HepG2 (cell line): ENCODE results near the gene APOA1. TPM values are rescaled to one million over a fixed set of nuclear protein-coding genes. Genes with fewer than 3 reads are reported as not detected.

Experiments used
- ATAC-seq: fragments of 200-7000 bp; cut with Tn5 transposase; 3 replicates; pipeline ENCODE4 v1.9.1; 2020; ENCODE audit warnings: mild to moderate bottlenecking, moderate library complexity
- BruUV-seq: library from RNA; stranded (reverse); fragments of 400-500 nt; replicated peaks from 2 replicates; lab custom pipeline; 2021; lab: Mats Ljungman, UMichigan
- CTCF ChIA-PET: fragments of 300-600 bp; formaldehyde crosslinking; extraction: SDS; loops from one replicate; lab custom pipeline; 2021; ENCODE audit warnings: low total read pairs, inconsistent platforms, low intra/inter-chr PET ratio; lab: Yijun Ruan, JAX
- POLR2A ChIA-PET: fragments of 350-600 bp; sonication (Branson Sonifier 250); formaldehyde crosslinking; loops from one replicate; lab custom pipeline; 2020; ENCODE audit warnings: antibody characterized with exemption, inconsistent platforms; lab: Yijun Ruan, JAX
- DNase-seq: peaks from one replicate; pipeline ENCODE4 v3.0.0-alpha.2; 2015; ENCODE audit warnings: low spot score
- FAIRE-seq: peaks from 3 replicates; lab custom pipeline; 2011; peaks lifted over from hg19 to GRCh38; lab: Jason Lieb, UNC
- H2AFZ ChIP-seq: one replicate; pipeline ENCODE4 v1.6.1; 2011; ENCODE audit warnings: low read length, inconsistent platforms
- H3K27ac ChIP-seq: fragments of 300-600 bp; 3 replicates; pipeline ENCODE4 v1.8.0; 2011; ENCODE audit warnings: mixed run types, mild to moderate bottlenecking, mixed read lengths, low read length, inconsistent platforms; ENCODE audit not compliant: insufficient read depth; ENCODE audit errors: extremely low read length
- H3K27me3 ChIP-seq, 2 experiments: fragments of 200-600 bp in 1 of 2; 2 replicates in 1 of 2; 3 replicates in 1 of 2; pipeline versions ENCODE4 v1.6.0 to v1.8.0; 2011; ENCODE audit warnings: low read length in 2 of 2, mild to moderate bottlenecking in 2 of 2, moderate library complexity in 2 of 2, inconsistent platforms in 1 of 2; ENCODE audit not compliant: insufficient read depth in 2 of 2, control insufficient read depth in 1 of 2
- H3K36me3 ChIP-seq, 2 experiments: fragments of 200-600 bp in 1 of 2; replicated peaks in 1 of 2; 2 replicates in 1 of 2; 3 replicates in 1 of 2; pipeline versions ENCODE4 v1.5.1 to v1.8.0; 2011; ENCODE audit warnings: low read length in 2 of 2, inconsistent platforms in 1 of 2; ENCODE audit not compliant: insufficient read depth in 2 of 2, control insufficient read depth in 1 of 2
- H3K4me1 ChIP-seq: 2 replicates; pipeline ENCODE4 v1.5.1; 2012; ENCODE audit warnings: low read length, inconsistent platforms; ENCODE audit not compliant: insufficient read depth
- H3K4me2 ChIP-seq: 2 replicates; pipeline ENCODE4 v1.6.0; 2011; ENCODE audit warnings: low read depth, low read length, inconsistent platforms
- H3K4me3 ChIP-seq, 3 experiments: fragments of 200-600 bp in 1 of 3; sonication (generic), shearing (Covaris generic) in 1 of 3; replicated peaks in 1 of 3; 2 replicates each; pipeline ENCODE4 v1.5.1; 2011 to 2016; ENCODE audit warnings: low read length in 3 of 3, inconsistent platforms in 2 of 3, low read depth in 2 of 3, mild to moderate bottlenecking in 2 of 3, control low read depth in 1 of 3, mixed read lengths in 1 of 3; ENCODE audit not compliant: insufficient read depth in 1 of 3
- H3K79me2 ChIP-seq: one replicate; pipeline ENCODE4 v1.6.1; 2011; ENCODE audit warnings: low read length, inconsistent platforms; ENCODE audit not compliant: insufficient read depth
- H3K9ac ChIP-seq: 2 replicates; pipeline ENCODE4 v1.6.0; 2011; ENCODE audit warnings: mild to moderate bottlenecking, low read depth, low read length, inconsistent platforms; ENCODE audit not compliant: insufficient read depth
- H3K9me3 ChIP-seq: 2 replicates; pipeline ENCODE4 v1.5.1; 2012; ENCODE audit warnings: mild to moderate bottlenecking, low read length
- H4K20me1 ChIP-seq: 2 replicates; pipeline ENCODE4 v1.6.0; 2011; ENCODE audit warnings: inconsistent platforms, mild to moderate bottlenecking, low read length, moderate library complexity; ENCODE audit not compliant: insufficient read depth
- FOXJ3 ChIP-seq: sonication (generic); formaldehyde crosslinking; IDR thresholded peaks from 2 replicates; pipeline ENCODE4 v1.4.0; 2020; ENCODE audit warnings: missing genetic modification reagents, mild to moderate bottlenecking, borderline replicate concordance
- FOXO1 ChIP-seq: sonication (generic); formaldehyde crosslinking; IDR thresholded peaks from 2 replicates; pipeline ENCODE4 v1.4.0; 2020; ENCODE audit warnings: missing genetic modification reagents
- GTF3A ChIP-seq: sonication (generic); formaldehyde crosslinking; conservative IDR thresholded peaks from 2 replicates; pipeline ENCODE4 v1.4.0; 2020; ENCODE audit warnings: mild to moderate bottlenecking, missing genetic modification reagents
- KDM3A ChIP-seq: IDR thresholded peaks from 2 replicates; pipeline ENCODE4 v1.6.1; 2018; ENCODE audit warnings: low read depth, missing compliant biosample characterization
- KLF13 ChIP-seq: sonication (generic); formaldehyde crosslinking; IDR thresholded peaks from 2 replicates; pipeline ENCODE4 v1.4.0; 2020; ENCODE audit warnings: mild to moderate bottlenecking, missing genetic modification reagents
- LCORL ChIP-seq, 2 experiments: fragments of 450-650 bp in 1 of 2; sonication (generic) in 1 of 2; formaldehyde crosslinking in 1 of 2; IDR thresholded peaks; 2 replicates each; pipeline versions ENCODE4 v1.5.0 to v1.6.1; 2017 to 2020; ENCODE audit warnings: antibody characterized with exemption in 1 of 2, missing genetic modification reagents in 1 of 2
- MEIS1 ChIP-seq: sonication (generic); formaldehyde crosslinking; IDR thresholded peaks from 2 replicates; pipeline ENCODE4 v1.9.0; 2021; ENCODE audit warnings: mild to moderate bottlenecking, missing genetic modification reagents, moderate library complexity, borderline replicate concordance
- NFIB ChIP-seq: sonication (generic); formaldehyde crosslinking; IDR thresholded peaks from 2 replicates; pipeline ENCODE4 v1.9.0; 2021; ENCODE audit warnings: missing genetic modification reagents, mild to moderate bottlenecking, borderline replicate concordance
- NFKBIZ ChIP-seq: IDR thresholded peaks from 2 replicates; pipeline ENCODE4 v1.6.1; 2018; ENCODE audit warnings: missing genetic modification reagents, missing compliant biosample characterization
- NR2F2 ChIP-seq: IDR thresholded peaks from 2 replicates; pipeline ENCODE4 v1.6.1; 2012; ENCODE audit warnings: low read depth, inconsistent platforms, borderline replicate concordance
- PAX8 ChIP-seq: sonication (generic); formaldehyde crosslinking; IDR thresholded peaks from 2 replicates; pipeline ENCODE4 v1.8.0; 2022; ENCODE audit warnings: mild to moderate bottlenecking, missing genetic modification reagents, borderline replicate concordance
- SIN3B ChIP-seq: fragments of 150-350 bp; IDR thresholded peaks from 2 replicates; pipeline ENCODE4 v1.6.1; 2014; ENCODE audit warnings: low read length
- THAP7 ChIP-seq: sonication (generic); formaldehyde crosslinking; IDR thresholded peaks from 2 replicates; pipeline ENCODE4 v1.8.1; 2023; ENCODE audit warnings: mild to moderate bottlenecking, missing genetic modification reagents
- ZFAT ChIP-seq: sonication (generic); formaldehyde crosslinking; conservative IDR thresholded peaks from 2 replicates; pipeline ENCODE4 v1.8.1; 2023; ENCODE audit warnings: missing genetic modification reagents, inconsistent platforms
- ZKSCAN1 ChIP-seq: fragments of 150-350 bp; IDR thresholded peaks from 2 replicates; pipeline ENCODE4 v1.6.1; 2014; ENCODE audit warnings: low read length
- ZNF230 ChIP-seq: sonication (generic); formaldehyde crosslinking; IDR thresholded peaks from 2 replicates; pipeline ENCODE4 v1.4.0; 2020; ENCODE audit warnings: mild to moderate bottlenecking, missing genetic modification reagents
- ZNF343 ChIP-seq: sonication (generic); formaldehyde crosslinking; IDR thresholded peaks from 2 replicates; pipeline ENCODE4 v1.4.0; 2020; ENCODE audit warnings: mild to moderate bottlenecking, missing genetic modification reagents
- WGBS: methylation state at CpG from one replicate; pipeline ENCODE4 v1.1.6; 2017; ENCODE audit warnings: low lambda C conversion rate; 5-methylcytosine and 5-hydroxymethylcytosine counted together
- in situ Hi-C: cut with HindIII; loops from 2 replicates; pipeline ENCODE4 v1.10.0; 2017; ENCODE audit warnings: low pct_unique_long_range_greater_than_20kb; ENCODE audit not compliant: extremely low pct_ligation_motif_present
- intact Hi-C: fragments of 100-400 bp; cut with micrococcal nuclease; formaldehyde crosslinking; loops from one replicate; pipeline ENCODE4 v1.10.0; 2022; ENCODE audit not compliant: unreplicated experiment
- polyA plus RNA-seq, 8 experiments: library from polyadenylated mRNA; depleted of rRNA in 3 of 8; stranded (reverse) in 7 of 8; unstranded in 1 of 8; fragments of >200 nt; fragmentation: Illumina TruSeq in 4 of 8; extraction: Trizol in 4 of 8; gene quantifications; 2 replicates each; pipeline versions ENCODE4 v1.2.1 to v1.2.3, GENCODE V29; 2011 to 2016; ENCODE audit warnings: low read depth in 4 of 8, missing spikeins in 1 of 8, mixed read lengths in 1 of 8; ENCODE audit not compliant: insufficient read depth in 1 of 8
- total RNA-seq, 5 experiments: library from RNA; depleted of rRNA; stranded (reverse); fragments of >200 nt; fragmentation: Illumina TruSeq; extraction: Trizol; gene quantifications; 2 replicates each; pipeline ENCODE4 v1.2.3, GENCODE V29; 2016; ENCODE audit warnings: low read depth in 1 of 5
- TF ChIP-seq, protein P1 (sequence below): sonication (generic); formaldehyde crosslinking; IDR thresholded peaks from 2 replicates; pipeline ENCODE4 v1.4.0; 2020; ENCODE audit warnings: missing genetic modification reagents, mild to moderate bottlenecking, borderline replicate concordance
- TF ChIP-seq, protein P2 (sequence below): sonication (generic); formaldehyde crosslinking; IDR thresholded peaks from 2 replicates; pipeline ENCODE4 v1.8.0; 2023; ENCODE audit warnings: mild to moderate bottlenecking, missing genetic modification reagents
- TF ChIP-seq, protein P3 (sequence below): sonication (generic); formaldehyde crosslinking; IDR thresholded peaks from 2 replicates; pipeline ENCODE4 v1.5.0; 2020; ENCODE audit warnings: missing genetic modification reagents

The APOA1 gene
- total and polyA plus RNA-seq, 2 of the 13 experiments (the other 11 are each of a cell fraction or from before 2014, with no cell fraction given): 1,973 to 5,485 TPM

- TF ChIP-seq, protein P1, sequence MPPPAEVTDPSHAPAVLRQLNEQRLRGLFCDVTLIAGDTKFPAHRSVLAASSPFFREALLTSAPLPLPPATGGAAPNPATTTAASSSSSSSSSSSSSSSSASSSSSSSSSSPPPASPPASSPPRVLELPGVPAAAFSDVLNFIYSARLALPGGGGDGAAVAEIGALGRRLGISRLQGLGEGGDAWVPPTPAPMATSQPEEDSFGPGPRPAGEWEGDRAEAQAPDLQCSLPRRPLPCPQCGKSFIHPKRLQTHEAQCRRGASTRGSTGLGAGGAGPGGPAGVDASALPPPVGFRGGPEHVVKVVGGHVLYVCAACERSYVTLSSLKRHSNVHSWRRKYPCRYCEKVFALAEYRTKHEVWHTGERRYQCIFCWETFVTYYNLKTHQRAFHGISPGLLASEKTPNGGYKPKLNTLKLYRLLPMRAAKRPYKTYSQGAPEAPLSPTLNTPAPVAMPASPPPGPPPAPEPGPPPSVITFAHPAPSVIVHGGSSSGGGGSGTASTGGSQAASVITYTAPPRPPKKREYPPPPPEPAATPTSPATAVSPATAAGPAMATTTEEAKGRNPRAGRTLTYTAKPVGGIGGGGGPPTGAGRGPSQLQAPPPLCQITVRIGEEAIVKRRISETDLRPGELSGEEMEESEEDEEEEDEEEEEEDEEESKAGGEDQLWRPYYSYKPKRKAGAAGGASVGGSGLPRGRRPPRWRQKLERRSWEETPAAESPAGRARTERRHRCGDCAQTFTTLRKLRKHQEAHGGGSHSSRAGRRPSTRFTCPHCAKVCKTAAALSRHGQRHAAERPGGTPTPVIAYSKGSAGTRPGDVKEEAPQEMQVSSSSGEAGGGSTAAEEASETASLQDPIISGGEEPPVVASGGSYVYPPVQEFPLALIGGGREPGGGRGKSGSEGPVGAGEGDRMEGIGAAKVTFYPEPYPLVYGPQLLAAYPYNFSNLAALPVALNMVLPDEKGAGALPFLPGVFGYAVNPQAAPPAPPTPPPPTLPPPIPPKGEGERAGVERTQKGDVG (CRISPR knock-in tag): no peak
- TF ChIP-seq LCORL (IDR thresholded peaks at IDR 0.05): no peak
- TF ChIP-seq LCORL (CRISPR knock-in tag; IDR thresholded peaks at IDR 0.05): no peak
- no peak for TF ChIP-seq ZNF230 (CRISPR knock-in tag)
- TF ChIP-seq MEIS1 (CRISPR knock-in tag): no peak
- TF ChIP-seq NFIB (CRISPR knock-in tag): no peak
- TF ChIP-seq KLF13: no peak
- TF ChIP-seq ZFAT: no peak
- no peak for TF ChIP-seq SIN3B
- TF ChIP-seq THAP7 (CRISPR knock-in tag): no peak
Measured at GRCh38 chr11:116857936-116858335, 20.5 kb upstream of the APOA1 start (continued).

- ChIA-PET CTCF (no interaction called here), POLR2A (interaction anchor here (1.3 kb wide), 1 partner anchor 21 kb away, joined by 4 read pairs; no protein-coding TSS in a partner anchor)
- peaks cover 11 to 51% of the 10 kb centered on the region in 2 experiments for H3K36me3 ChIP-seq
- ATAC-seq (no peak), DNase-seq (no peak), FAIRE-seq (no peak)
- BruUV-seq: no TSS peak
- no peaks in the 10 kb centered on the region for H3K4me1 ChIP-seq
- no peak overlapping the region for H3K4me3 ChIP-seq
- intact Hi-C loops: no loop called here
- H3K9ac ChIP-seq: no peak overlapping the region
- no peak overlapping the region for H2AFZ ChIP-seq
- H3K27ac ChIP-seq: no peak overlapping the region
- H3K27me3 ChIP-seq: no peaks in the 10 kb centered on the region
- no peaks in the 10 kb centered on the region for H3K79me2 ChIP-seq
- in situ Hi-C loops: no loop called here
- H4K20me1 ChIP-seq: no peaks in the 10 kb centered on the region
- WGBS: 98% methylated on average over 2 of the region's 2 CpGs
- H3K9me3 ChIP-seq: no peaks in the 10 kb centered on the region
- no peak overlapping the region for H3K4me2 ChIP-seq
- TF ChIP-seq NFKBIZ (CRISPR knock-in tag) (no peak), ZKSCAN1 (no peak), GTF3A (CRISPR knock-in tag) (no peak), ZNF343 (no peak), KDM3A (CRISPR knock-in tag) (no peak), FOXO1 (CRISPR knock-in tag) (no peak), FOXJ3 (no peak), PAX8 (CRISPR knock-in tag) (no peak), NR2F2 (no peak)
- TF ChIP-seq, protein P2, sequence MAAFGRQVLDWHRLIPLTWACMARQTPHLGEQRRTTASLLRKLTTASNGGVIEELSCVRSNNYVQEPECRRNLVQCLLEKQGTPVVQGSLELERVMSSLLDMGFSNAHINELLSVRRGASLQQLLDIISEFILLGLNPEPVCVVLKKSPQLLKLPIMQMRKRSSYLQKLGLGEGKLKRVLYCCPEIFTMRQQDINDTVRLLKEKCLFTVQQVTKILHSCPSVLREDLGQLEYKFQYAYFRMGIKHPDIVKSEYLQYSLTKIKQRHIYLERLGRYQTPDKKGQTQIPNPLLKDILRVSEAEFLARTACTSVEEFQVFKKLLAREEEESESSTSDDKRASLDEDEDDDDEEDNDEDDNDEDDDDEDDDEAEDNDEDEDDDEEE (CRISPR knock-in tag): no peak
- TF ChIP-seq, protein P3, sequence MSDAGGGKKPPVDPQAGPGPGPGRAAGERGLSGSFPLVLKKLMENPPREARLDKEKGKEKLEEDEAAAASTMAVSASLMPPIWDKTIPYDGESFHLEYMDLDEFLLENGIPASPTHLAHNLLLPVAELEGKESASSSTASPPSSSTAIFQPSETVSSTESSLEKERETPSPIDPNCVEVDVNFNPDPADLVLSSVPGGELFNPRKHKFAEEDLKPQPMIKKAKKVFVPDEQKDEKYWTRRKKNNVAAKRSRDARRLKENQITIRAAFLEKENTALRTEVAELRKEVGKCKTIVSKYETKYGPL: no peak
Measured at GRCh38 chr11:116857316-116857715, 19.9 kb upstream of the APOA1 start.
